ENCODE data around the gene ABHD17A. TPM values are rescaled to one million over a fixed set of nuclear protein-coding genes. Genes with fewer than 3 reads are reported as not detected.
A peak's percentile ranks its signal among the peaks of the same experiment; 100 is the strongest.

ABHD17A gene
- total RNA-seq, 1 experiment from 2014 or later = 47.5 TPM

DNA sequence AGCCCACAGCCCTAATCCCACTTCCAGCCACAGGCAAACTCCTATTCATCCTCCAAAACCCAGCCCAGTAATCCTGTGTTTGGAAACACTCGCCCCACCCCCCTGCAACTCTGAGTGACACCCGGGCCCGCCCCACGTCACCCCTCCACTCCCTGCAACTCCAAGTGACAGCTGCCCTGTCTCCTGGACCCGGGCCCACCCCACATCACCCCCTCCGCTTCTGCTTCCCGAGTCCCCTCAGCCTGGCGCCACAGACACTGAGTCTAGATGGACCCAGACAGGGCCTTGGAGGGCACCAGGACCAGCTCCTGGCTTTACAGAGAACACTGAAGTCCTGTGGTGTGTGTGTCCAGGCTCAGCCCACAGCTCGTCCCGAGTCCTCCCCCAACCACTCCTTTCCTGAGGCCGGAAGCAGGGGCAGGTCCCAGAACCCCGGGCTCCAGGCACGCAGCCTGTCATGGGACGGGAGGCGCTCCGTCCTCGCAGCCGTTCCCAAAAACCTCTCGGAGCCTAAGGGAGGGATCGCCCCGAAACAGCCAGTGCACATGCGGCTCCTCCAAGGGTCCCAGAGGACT, 44.7 kb downstream of the ABHD17A start:
- Histone ChIP-seq H4K91ac (ENCODE audit: insufficient read length, low read depth, low read length) (no peak overlapping the region), H3K9ac (ENCODE audit: extremely low read depth, insufficient read length, low read length) (no peak overlapping the region)

More for the DNA sequence above, 44.7 kb downstream of the ABHD17A start:
- H2AFZ ChIP-seq (ENCODE audit: low read length) = no peak overlapping the region
- no peak overlapping the region; the same call in 1 of the 2 replicates for H3K14ac ChIP-seq (ENCODE audit: insufficient read depth, low read length)
- H2AK5ac ChIP-seq (ENCODE audit: insufficient read length, low read length) = no peak overlapping the region
- no peak overlapping the region for H3K4me2 ChIP-seq (ENCODE audit: insufficient read depth, insufficient read length, low read length)
- H3K4me1 ChIP-seq (ENCODE audit: insufficient read depth, low read length) = no peaks in the 10 kb centered on the region
- Mint-ChIP-seq H3K27ac (peak overlapping the region in 2 of 3 experiments; percentile 4 to 24; a peak in 3 of 7 replicates), H3K4me1 (peaks cover 2 to 10% of the 10 kb centered on the region in 2 experiments; a peak in 2 of 4 replicates), H3K4me3 (no peak overlapping the region), H3K27me3 (ENCODE audit: low read depth) (no peaks in the 10 kb centered on the region), H3K36me3 (ENCODE audit: insufficient read depth in 1 of 3, low read depth in 3 of 3) (peaks cover 0 to 4% (median 0%) of the 10 kb centered on the region in 3 experiments; a peak in 1 of 7 replicates), H3K9me3 (no peaks in the 10 kb centered on the region; a peak in 1 of 5 replicates)
- H3K27ac ChIP-seq (ENCODE audit: insufficient read length, low read depth, low read length) = no peak overlapping the region
- no peak overlapping the region for H2BK12ac ChIP-seq (ENCODE audit: insufficient read length, low read depth, low read length)
- peaks cover 12% of the 10 kb centered on the region; the same call in 1 of the 2 replicates for H3K79me2 ChIP-seq (ENCODE audit: insufficient read depth, low read length)
- no peaks in the 10 kb centered on the region for H3K27me3 ChIP-seq (ENCODE audit: insufficient read depth, low read length)
- no peak overlapping the region for H2BK5ac ChIP-seq (ENCODE audit: insufficient read length, low read length)
- H3K56ac ChIP-seq (ENCODE audit: insufficient read length, low read depth, low read length) = no peak overlapping the region
- TF ChIP-seq, protein P1, sequence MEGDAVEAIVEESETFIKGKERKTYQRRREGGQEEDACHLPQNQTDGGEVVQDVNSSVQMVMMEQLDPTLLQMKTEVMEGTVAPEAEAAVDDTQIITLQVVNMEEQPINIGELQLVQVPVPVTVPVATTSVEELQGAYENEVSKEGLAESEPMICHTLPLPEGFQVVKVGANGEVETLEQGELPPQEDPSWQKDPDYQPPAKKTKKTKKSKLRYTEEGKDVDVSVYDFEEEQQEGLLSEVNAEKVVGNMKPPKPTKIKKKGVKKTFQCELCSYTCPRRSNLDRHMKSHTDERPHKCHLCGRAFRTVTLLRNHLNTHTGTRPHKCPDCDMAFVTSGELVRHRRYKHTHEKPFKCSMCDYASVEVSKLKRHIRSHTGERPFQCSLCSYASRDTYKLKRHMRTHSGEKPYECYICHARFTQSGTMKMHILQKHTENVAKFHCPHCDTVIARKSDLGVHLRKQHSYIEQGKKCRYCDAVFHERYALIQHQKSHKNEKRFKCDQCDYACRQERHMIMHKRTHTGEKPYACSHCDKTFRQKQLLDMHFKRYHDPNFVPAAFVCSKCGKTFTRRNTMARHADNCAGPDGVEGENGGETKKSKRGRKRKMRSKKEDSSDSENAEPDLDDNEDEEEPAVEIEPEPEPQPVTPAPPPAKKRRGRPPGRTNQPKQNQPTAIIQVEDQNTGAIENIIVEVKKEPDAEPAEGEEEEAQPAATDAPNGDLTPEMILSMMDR (conservative IDR thresholded peaks at IDR 0.05) = no peak
- H3K18ac ChIP-seq (ENCODE audit: insufficient read length, low read depth, low read length) = no peak overlapping the region
- H2BK15ac ChIP-seq (ENCODE audit: low read depth, low read length) = no peak overlapping the region; the same call in 1 of the 2 replicates
- WGBS (ENCODE audit: extremely low coverage, insufficient read length, low lambda C conversion rate) = no CpG with 5 or more reads among the region's 22 CpGs
- H2BK20ac ChIP-seq (ENCODE audit: low read depth, low read length, poor library complexity, severe bottlenecking) = no peak overlapping the region
- no peak overlapping the region for H3T11ph ChIP-seq (ENCODE audit: low read length)
- H3K4ac ChIP-seq (ENCODE audit: low read depth, low read length) = no peak overlapping the region
- peaks cover 10% of the 10 kb centered on the region for H3K79me1 ChIP-seq (ENCODE audit: insufficient read depth, low read depth, low read length, poor library complexity, severe bottlenecking)
- H3K23ac ChIP-seq (ENCODE audit: insufficient read length, low read depth, low read length) = no peak overlapping the region
- H4K20me1 ChIP-seq (ENCODE audit: control insufficient read depth, insufficient read depth, insufficient read length) = no peaks in the 10 kb centered on the region
- no peak overlapping the region for H4K5ac ChIP-seq (ENCODE audit: insufficient read length, low read depth, low read length)
- H2BK120ac ChIP-seq (ENCODE audit: low read depth, low read length, poor library complexity, severe bottlenecking) = no peak overlapping the region
- DNase-seq = no peak
- no peaks in the 10 kb centered on the region for H3K23me2 ChIP-seq (ENCODE audit: insufficient read length, low read depth, low read length, poor library complexity, severe bottlenecking)
- H4K8ac ChIP-seq (replicated peaks; ENCODE audit: insufficient read length, low read depth, low read length) = no peak overlapping the region
- no peaks in the 10 kb centered on the region for H3K9me3 ChIP-seq (ENCODE audit: control insufficient read depth, low read depth, low read length)
